ENCODE data around the gene ATOSA.

The ATOSA gene

GRCh38 chr15:52679232-52680040 lies at the start of gene ATOSA:
ATOSA (minus strand) TSS chr15:52679388; CDS start chr15:52678021, 1,367 bp downstream.
- peak; percentile 63 for DNase-seq (ENCODE audit: low read depth)
- no peak for TF ChIP-seq CTCF (conservative IDR thresholded peaks at IDR 0.05; ENCODE audit: low read depth, low read length)
- H3K4me3 ChIP-seq (ENCODE audit: low read length), result peak within 1 kb of the TSS; percentile 87

GRCh38 chr15:52728899-52729298 lies 49.7 kb upstream of the ATOSA start:
- H3K4me3 ChIP-seq (ENCODE audit: low read length), result no peak overlapping the region
- TF ChIP-seq CTCF (conservative IDR thresholded peaks at IDR 0.05; ENCODE audit: low read depth, low read length), result no peak
- no peak for DNase-seq (ENCODE audit: low read depth)

GRCh38 chr15:52727815-52728214 lies 48.6 kb upstream of the ATOSA start:
- no peak overlapping the region for H3K4me3 ChIP-seq (ENCODE audit: low read length)
- no peak for TF ChIP-seq CTCF (conservative IDR thresholded peaks at IDR 0.05; ENCODE audit: low read depth, low read length)
- DNase-seq (ENCODE audit: low read depth), result no peak

GRCh38 chr15:52726195-52726594 lies 47.0 kb upstream of the ATOSA start:
- no peak for TF ChIP-seq CTCF (conservative IDR thresholded peaks at IDR 0.05; ENCODE audit: low read depth, low read length)
- no peak overlapping the region for H3K4me3 ChIP-seq (ENCODE audit: low read length)
- DNase-seq (ENCODE audit: low read depth), result no peak

GRCh38 chr15:52718551-52718950 lies 39.4 kb upstream of the ATOSA start:
- no peak overlapping the region for H3K4me3 ChIP-seq (ENCODE audit: low read length)
- no peak for TF ChIP-seq CTCF (conservative IDR thresholded peaks at IDR 0.05; ENCODE audit: low read depth, low read length)
- DNase-seq (ENCODE audit: low read depth), result no peak

GRCh38 chr15:52717924-52718323 lies 38.7 kb upstream of the ATOSA start:
- no peak for TF ChIP-seq CTCF (conservative IDR thresholded peaks at IDR 0.05; ENCODE audit: low read depth, low read length)
- DNase-seq (ENCODE audit: low read depth), result no peak
- no peak overlapping the region for H3K4me3 ChIP-seq (ENCODE audit: low read length)

- no peak for TF ChIP-seq CTCF (conservative IDR thresholded peaks at IDR 0.05; ENCODE audit: low read depth, low read length)
- no peak overlapping the region for H3K4me3 ChIP-seq (ENCODE audit: low read length)
- no peak for DNase-seq (ENCODE audit: low read depth)
Observed at GRCh38 chr15:52717481-52717880, 38.3 kb upstream of the ATOSA start.
